Activated naive CD8-positive, alpha-beta T cell treated with anti-CD3 and anti-CD28 coated beads, Interleukin-2, amount 50 U/mL, for 16 hours (primary cell): ENCODE results near the gene CADM1.

Experiments
- DNase-seq: peaks from one replicate; pipeline ENCODE4 v3.0.0-alpha.2; 2020; ENCODE audit warnings: low read depth, low spot score

Gene CADM1

GRCh38 chr11:115321605-115322289 lies 182.5 kb downstream of the CADM1 start:
- no peak for DNase-seq

GRCh38 chr11:115317277-115318185 lies 186.7 kb downstream of the CADM1 start:
- no peak for DNase-seq

GRCh38 chr11:115316696-115317095 lies 187.5 kb downstream of the CADM1 start:
- no peak for DNase-seq

- DNase-seq: no peak
Observed at GRCh38 chr11:115314330-115314920, 189.8 kb downstream of the CADM1 start.

GRCh38 chr11:115313224-115313838 lies 190.9 kb downstream of the CADM1 start:
- DNase-seq: no peak

- DNase-seq: no peak
Observed at GRCh38 chr11:115311949-115312348, 192.3 kb downstream of the CADM1 start.

GRCh38 chr11:115306689-115307088 lies 197.5 kb downstream of the CADM1 start:
- no peak for DNase-seq

- DNase-seq: no peak
Observed at GRCh38 chr11:115304774-115305472, 199.3 kb downstream of the CADM1 start.

- no peak for DNase-seq
Observed at GRCh38 chr11:115303929-115304531, 200.2 kb downstream of the CADM1 start.

- no peak for DNase-seq
Observed at GRCh38 chr11:115302946-115303703, 201.1 kb downstream of the CADM1 start.

GRCh38 chr11:115300660-115301428 lies 203.4 kb downstream of the CADM1 start:
- DNase-seq: no peak

- no peak for DNase-seq
Observed at GRCh38 chr11:115298300-115299012, 205.8 kb downstream of the CADM1 start.

- no peak for DNase-seq
Observed at GRCh38 chr11:115297330-115297729, 206.9 kb downstream of the CADM1 start.

GRCh38 chr11:115291325-115291724 lies 212.9 kb downstream of the CADM1 start:
- DNase-seq: no peak

GRCh38 chr11:115290893-115291292 lies 213.3 kb downstream of the CADM1 start:
- DNase-seq: no peak

- no peak for DNase-seq
Observed at GRCh38 chr11:115290479-115290878, 213.7 kb downstream of the CADM1 start.

GRCh38 chr11:115287266-115287665 lies 216.9 kb downstream of the CADM1 start:
- no peak for DNase-seq

- no peak for DNase-seq
Observed at GRCh38 chr11:115286614-115287013, 217.6 kb downstream of the CADM1 start.

GRCh38 chr11:115284773-115285172 lies 219.4 kb downstream of the CADM1 start:
- no peak for DNase-seq
